Peyer's patch (tissue), 4 donors: ENCODE results near the gene ST3GAL2. TPM values are rescaled to one million over a fixed set of nuclear protein-coding genes. Genes with fewer than 3 reads are reported as not detected.

Experiments
- DNase-seq, 3 donors: peaks; one replicate each; pipeline ENCODE4 v3.0.0-alpha.2; 2017 to 2019
- H3K27ac ChIP-seq, 4 donors: fragments of 200-600 bp; sonication (generic); one replicate each; pipeline ENCODE4 v1.5.1; 2016 to 2019
- H3K27me3 ChIP-seq, 2 donors: fragments of 200-600 bp; sonication (generic); one replicate each; pipeline ENCODE4 v1.5.1; 2019
- H3K36me3 ChIP-seq, 3 donors: fragments of 200-600 bp; sonication (generic); one replicate each; pipeline ENCODE4 v1.5.1; 2016 to 2019
- H3K4me1 ChIP-seq, 4 donors: fragments of 200-600 bp; sonication (generic); one replicate each; pipeline ENCODE4 v1.5.1; 2016 to 2019
- H3K4me3 ChIP-seq, 4 donors: fragments of 200-600 bp; sonication (generic); 1 replicate in 3 of 4; 2 replicates in 1 of 4; pipeline ENCODE4 v1.5.1; 2016 to 2019; ENCODE audit warnings: mild to moderate bottlenecking in 1 of 4
- H3K9me3 ChIP-seq, 4 donors: fragments of 200-600 bp; sonication (generic); one replicate each; pipeline ENCODE4 v1.5.1; 2016 to 2019; ENCODE audit warnings: mild to moderate bottlenecking in 1 of 4
- POLR2A ChIP-seq, 2 donors: fragments of 450-650 bp; IDR thresholded peaks; one replicate each; pipeline ENCODE4 v1.5.1; 2017; ENCODE audit warnings: antibody characterized with exemption in 2 of 2, mild to moderate bottlenecking in 2 of 2, moderate library complexity in 2 of 2
- total RNA-seq, 4 donors: library from RNA; depleted of rRNA; stranded (reverse); fragments of >200 nt; gene quantifications; one replicate each; pipeline ENCODE4 v1.1.0, GENCODE V29; 2016
- TF ChIP-seq, protein P1 (sequence below), 6 experiments: fragments of 450-650 bp in 4 of 6; fragments of 200-600 bp in 2 of 6; sonication (generic) in 1 of 6; IDR thresholded peaks; one replicate each; pipeline ENCODE4 v1.5.1; 2017 to 2019; ENCODE audit warnings: antibody characterized with exemption in 6 of 6, mild to moderate bottlenecking in 3 of 6, moderate library complexity in 1 of 6

ST3GAL2 gene
- total RNA-seq, 4 donors from 2014 or later, result 13.0 to 27.5 (median 19.6) TPM

DNA sequence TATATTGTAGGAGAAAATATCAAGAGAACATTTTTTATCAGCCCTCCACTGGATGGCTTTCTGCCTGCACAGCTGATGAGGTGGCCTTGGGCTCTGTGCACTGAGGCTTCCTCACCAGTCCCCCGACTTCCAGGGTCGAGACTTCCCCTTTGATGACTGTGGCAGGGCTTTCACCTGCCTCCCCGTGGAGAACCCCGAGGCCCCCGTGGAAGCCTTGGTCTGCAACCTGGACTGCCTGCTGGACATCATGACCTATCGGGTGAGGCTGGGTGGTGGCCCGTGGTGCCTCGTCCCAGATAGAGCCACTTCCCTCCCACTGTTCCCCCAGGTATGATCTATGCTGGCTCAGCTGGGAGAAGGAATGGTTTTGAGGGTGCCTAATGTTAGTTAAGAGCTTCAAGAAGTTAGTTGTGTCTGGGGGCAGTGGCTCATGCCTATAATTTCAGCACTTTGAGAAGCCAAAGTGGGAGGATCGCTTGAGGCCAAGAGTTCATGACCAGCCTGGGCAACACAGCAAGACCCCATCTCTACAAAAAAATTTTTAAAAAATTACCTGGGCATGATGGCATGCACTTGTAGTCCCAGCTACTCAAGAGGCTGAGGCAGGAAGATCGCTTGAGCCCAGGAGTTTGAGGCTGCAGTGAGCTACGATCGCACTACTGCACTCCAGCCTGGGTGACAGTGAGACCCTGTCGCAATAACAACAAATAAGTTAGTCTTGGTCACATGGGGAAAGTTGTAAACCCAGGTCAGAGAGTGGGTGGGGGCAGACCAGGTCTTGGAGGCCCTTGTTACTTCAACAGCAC, 27.3 kb upstream of the ST3GAL2 start:
- TF ChIP-seq, protein P1, sequence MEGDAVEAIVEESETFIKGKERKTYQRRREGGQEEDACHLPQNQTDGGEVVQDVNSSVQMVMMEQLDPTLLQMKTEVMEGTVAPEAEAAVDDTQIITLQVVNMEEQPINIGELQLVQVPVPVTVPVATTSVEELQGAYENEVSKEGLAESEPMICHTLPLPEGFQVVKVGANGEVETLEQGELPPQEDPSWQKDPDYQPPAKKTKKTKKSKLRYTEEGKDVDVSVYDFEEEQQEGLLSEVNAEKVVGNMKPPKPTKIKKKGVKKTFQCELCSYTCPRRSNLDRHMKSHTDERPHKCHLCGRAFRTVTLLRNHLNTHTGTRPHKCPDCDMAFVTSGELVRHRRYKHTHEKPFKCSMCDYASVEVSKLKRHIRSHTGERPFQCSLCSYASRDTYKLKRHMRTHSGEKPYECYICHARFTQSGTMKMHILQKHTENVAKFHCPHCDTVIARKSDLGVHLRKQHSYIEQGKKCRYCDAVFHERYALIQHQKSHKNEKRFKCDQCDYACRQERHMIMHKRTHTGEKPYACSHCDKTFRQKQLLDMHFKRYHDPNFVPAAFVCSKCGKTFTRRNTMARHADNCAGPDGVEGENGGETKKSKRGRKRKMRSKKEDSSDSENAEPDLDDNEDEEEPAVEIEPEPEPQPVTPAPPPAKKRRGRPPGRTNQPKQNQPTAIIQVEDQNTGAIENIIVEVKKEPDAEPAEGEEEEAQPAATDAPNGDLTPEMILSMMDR (IDR thresholded peaks at IDR 0.05), result no peak
- TF ChIP-seq POLR2A (IDR thresholded peaks at IDR 0.05), result no peak
- H3K27me3 ChIP-seq, result no peaks in the 10 kb centered on the region
- H3K4me1 ChIP-seq, result no peaks in the 10 kb centered on the region
- no peak overlapping the region for H3K4me3 ChIP-seq
- no peaks in the 10 kb centered on the region for H3K9me3 ChIP-seq
- peaks cover 0 to 60% (median 0%) of the 10 kb centered on the region in 3 donors for H3K36me3 ChIP-seq
- H3K27ac ChIP-seq, result no peak overlapping the region
- no peak for DNase-seq

DNA sequence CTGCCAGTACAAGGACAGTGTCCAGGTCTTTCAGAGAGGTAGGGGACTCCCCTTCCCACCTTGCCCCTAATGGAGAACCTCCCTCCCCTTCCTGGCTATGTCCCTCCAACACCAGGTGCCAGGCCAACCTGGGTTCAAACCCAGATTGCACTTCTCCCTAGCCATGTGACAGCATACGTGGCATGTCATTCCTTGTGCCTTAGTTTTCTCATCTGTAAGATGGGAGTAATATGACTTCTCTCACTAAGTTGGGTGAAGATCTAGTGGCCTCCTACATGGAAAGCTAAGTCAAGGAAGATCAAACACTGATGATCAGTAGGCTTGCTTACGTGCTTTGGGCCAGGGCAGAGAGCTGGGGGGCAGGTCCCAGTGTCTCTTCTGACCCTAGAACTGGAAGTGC, 24.3 kb upstream of the ST3GAL2 start:
- H3K9me3 ChIP-seq, result no peaks in the 10 kb centered on the region
- no peak for DNase-seq
- peaks cover 0 to 4% (median 0%) of the 10 kb centered on the region in 4 donors for H3K4me1 ChIP-seq
- no peaks in the 10 kb centered on the region for H3K27me3 ChIP-seq
- no peak overlapping the region for H3K4me3 ChIP-seq
- TF ChIP-seq, protein P1 (IDR thresholded peaks at IDR 0.05), result no peak
- TF ChIP-seq POLR2A (IDR thresholded peaks at IDR 0.05), result no peak
- H3K27ac ChIP-seq, result no peak overlapping the region
- H3K36me3 ChIP-seq, result peaks cover 0 to 50% (median 0%) of the 10 kb centered on the region in 3 donors

DNA sequence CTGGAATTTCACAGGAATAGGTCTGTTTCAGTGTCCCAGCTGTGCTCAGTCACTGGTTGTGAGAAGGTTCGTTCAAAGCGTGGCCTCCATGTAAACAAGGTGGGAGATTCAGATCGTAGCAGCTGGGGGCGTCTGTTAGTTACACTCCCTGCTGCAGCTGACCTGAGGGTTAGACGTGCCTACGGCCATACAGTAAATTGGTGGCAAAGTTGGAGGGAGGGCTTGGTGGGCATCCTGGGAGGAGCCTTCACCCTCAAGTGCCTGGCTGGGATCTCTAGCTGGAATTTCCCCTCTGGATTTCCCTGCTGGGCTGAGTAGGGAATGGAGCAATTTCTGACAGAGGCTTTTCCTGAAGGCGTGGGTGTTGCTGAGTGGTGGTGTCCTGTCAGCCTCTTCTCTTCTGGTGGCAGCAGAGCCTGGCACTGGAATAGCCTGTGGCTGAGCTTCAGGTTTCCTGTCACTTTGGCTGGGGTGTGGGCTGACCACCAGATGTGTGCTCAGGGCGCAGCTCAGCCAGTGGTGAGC, 21.9 kb upstream of the ST3GAL2 start:
- peak overlapping the region in 2 of 4 donors; percentile 2 to 19 for H3K27ac ChIP-seq
- peaks cover 0 to 32% (median 0%) of the 10 kb centered on the region in 3 donors for H3K36me3 ChIP-seq
- no peaks in the 10 kb centered on the region for H3K27me3 ChIP-seq
- H3K4me1 ChIP-seq, result peaks cover 0 to 8% (median 0%) of the 10 kb centered on the region in 4 donors
- no peak overlapping the region for H3K4me3 ChIP-seq
- TF ChIP-seq, protein P1 (IDR thresholded peaks at IDR 0.05), result no peak
- no peak for TF ChIP-seq POLR2A (IDR thresholded peaks at IDR 0.05)
- H3K9me3 ChIP-seq, result no peaks in the 10 kb centered on the region
- DNase-seq, result no peak

DNA sequence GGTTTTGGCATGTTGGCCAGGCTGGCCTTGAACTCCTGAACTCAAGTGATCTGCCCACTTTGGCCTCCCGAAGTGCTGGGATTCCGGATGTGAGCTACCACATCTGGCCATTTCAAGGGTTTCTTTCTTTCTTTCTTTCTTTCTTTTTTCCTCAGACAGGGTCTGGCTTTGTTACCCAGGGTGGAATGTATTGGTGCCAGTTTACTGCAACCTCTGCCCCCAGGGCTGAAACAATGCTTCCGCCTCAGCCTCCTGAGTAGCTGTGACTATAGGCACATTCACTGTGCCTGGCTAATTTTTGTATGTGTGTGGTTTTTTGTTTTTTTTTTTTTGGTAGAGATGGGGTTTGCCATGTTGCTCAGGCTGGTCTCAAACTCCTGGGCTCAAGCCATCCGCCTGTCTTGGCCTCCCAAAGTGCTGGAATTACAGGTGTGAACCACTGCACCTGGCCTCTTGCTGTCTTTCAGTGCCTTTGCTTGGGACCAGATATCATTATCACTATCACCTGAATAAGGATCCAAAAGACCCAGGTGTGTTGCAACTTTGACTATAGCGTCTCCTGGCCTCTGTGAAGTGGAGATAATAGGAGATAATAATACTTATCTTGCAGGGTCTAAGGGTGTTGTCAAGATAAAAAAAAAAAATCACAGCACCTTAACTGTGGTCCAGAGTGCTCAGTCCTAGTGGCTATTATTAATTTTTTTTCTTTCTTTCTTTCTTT, 18.7 kb upstream of the ST3GAL2 start:
- H3K27ac ChIP-seq, result no peak overlapping the region
- no peak for TF ChIP-seq POLR2A (IDR thresholded peaks at IDR 0.05)
- TF ChIP-seq, protein P1 (IDR thresholded peaks at IDR 0.05), result no peak
- no peak for DNase-seq
- peaks cover 0 to 1% (median 0%) of the 10 kb centered on the region in 3 donors for H3K36me3 ChIP-seq
- no peak overlapping the region for H3K4me3 ChIP-seq
- no peaks in the 10 kb centered on the region for H3K9me3 ChIP-seq
- H3K27me3 ChIP-seq, result no peaks in the 10 kb centered on the region
- H3K4me1 ChIP-seq, result peaks cover 0 to 20% (median 2%) of the 10 kb centered on the region in 4 donors

DNA sequence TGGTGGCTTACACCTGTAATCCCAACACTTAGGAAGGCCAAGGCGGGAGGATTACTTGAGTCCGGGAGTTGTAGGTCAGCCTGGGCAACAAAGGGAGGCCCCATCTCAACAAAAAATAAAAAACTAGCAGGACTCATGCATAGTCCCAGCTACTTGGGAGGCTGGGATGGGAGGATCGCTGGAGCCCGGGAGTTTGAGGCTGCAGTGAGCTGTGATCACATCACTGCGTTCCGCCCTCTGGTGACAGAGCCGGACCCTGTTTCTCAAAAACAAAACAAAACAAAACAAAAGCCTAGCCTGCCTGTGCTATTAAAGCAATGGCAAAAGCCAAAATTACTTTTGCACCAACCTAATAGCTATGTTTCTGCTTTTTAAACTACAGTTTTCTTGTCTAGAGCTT, 17.0 kb upstream of the ST3GAL2 start:
- no peaks in the 10 kb centered on the region for H3K36me3 ChIP-seq
- H3K4me3 ChIP-seq, result peak overlapping the region in 1 of 4 donors; percentile 95
- TF ChIP-seq, protein P1 (IDR thresholded peaks at IDR 0.05), result no peak
- TF ChIP-seq POLR2A (IDR thresholded peaks at IDR 0.05), result no peak
- H3K27me3 ChIP-seq, result no peaks in the 10 kb centered on the region
- H3K4me1 ChIP-seq, result peaks cover 0 to 18% (median 2%) of the 10 kb centered on the region in 4 donors
- DNase-seq, result no peak
- peak overlapping the region in 1 of 4 donors; percentile 89 for H3K27ac ChIP-seq
- H3K9me3 ChIP-seq, result no peaks in the 10 kb centered on the region
